Esophagus mucosa (tissue), 1 donor: ENCODE data around the gene EPB42. TPM values are rescaled to one million over a fixed set of nuclear protein-coding genes. Genes with fewer than 3 reads are reported as not detected.

Experiments
- ATAC-seq: fragments of 200-7000 bp; cut with Tn5 transposase; one replicate; pipeline ENCODE4 v1.9.1; 2020
- total RNA-seq: library from RNA; stranded (reverse); gene quantifications from one replicate; pipeline ENCODE4 v1.2.4, GENCODE V29; 2023
- donor health status: DM: yes; HTN: yes; CAD: no.

The EPB42 gene
- not detected for total RNA-seq

DNA sequence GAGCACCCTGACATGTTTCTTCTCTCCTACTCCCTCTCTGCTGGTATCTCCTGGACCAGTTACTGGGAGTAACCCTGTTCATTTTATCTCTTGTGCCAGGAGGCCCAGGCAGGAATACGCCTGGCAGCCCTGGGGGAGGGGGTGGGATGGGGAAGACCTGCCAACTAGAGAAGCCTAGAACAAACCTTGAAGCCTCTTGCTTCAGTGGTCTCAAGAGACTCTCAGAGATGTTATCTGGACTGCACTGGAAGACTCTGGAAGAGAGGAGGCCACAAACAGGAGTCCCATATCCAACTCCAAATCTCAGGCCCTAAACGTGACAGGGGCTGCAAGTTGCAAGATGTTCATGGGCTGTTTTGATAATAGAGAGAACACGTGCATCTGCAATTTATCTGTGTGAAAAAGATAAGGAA, at the start of gene EPB42:
Gene EPB42 (minus strand): TSS at position 28 of the 413 bp plus-strand sequence. CDS start 193 bp downstream, outside the sequence.
- no peak for ATAC-seq

DNA sequence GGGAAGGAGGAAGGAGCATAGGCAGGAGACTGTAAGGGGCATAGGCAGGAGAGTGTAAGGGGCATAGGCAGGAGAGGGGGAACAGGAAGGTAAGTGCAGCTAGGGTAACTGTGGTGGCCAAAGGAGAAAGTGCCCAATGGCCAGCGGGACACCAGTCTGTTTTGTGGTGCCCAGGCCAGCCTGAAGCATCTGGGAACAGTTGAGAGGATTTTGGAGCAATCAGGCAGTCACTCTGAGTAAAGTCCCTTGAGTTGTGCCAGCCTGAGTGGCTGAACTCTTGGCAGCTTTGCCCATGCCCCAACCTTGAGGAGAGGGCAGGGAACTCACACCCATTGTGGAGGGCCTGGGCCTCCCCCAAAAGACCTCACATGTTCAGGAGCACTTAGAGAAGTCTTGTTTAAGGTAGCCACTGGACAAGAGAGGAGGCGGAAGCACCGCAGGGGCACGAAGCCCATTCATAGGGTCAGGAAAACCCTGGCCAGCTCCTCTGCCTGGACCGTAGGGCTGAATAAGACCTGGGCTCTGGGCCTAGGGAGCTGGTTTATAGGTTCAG, 49.4 kb upstream of the EPB42 start:
- no peak for ATAC-seq

DNA sequence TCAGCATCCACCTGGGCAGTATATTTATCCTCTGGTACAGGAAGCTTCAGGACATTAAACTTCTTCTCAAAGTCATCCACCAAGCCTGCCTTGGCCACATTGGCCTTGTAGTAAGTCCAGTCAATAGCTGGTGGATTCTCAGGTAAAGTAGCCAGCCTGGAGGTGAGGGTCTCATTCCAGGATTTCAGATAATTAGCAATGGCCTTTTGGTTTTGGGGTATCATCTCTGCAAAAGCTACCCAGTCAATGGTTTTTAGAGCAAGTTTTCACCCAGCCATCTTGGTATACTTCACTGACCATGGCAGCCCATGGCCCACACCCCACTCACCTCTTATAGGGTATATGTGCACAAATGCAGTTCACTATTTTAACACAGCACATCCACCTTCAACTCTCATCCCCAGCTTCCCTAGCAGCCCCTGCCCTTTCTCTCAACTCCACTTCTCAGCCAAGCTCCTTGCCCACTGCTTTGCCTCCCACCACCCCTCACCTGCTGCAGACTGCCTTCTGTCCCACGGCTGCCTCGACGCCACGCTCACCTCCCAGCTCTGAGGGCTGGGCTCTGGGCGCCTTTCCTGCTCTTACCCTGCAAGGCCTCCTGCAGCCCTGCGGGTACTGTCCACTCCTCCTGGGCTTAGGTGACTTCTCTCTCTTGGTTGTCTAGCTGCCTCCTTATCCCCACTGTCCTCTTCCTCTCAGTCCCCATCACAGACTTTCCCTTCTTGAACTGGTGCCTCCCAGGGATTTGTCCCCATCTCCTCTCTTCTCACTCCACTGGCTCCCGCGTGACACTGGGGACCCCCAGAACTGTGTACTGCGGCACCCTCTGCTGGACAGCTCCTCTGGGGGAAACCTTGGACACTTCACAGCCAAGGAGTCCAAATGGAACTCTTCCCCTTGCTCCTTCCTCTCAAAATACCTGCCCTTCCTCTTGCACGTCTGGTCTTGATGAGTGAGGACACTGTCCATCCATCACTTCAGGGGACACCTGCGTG, 47.6 kb upstream of the EPB42 start:
- ATAC-seq = no peak

DNA sequence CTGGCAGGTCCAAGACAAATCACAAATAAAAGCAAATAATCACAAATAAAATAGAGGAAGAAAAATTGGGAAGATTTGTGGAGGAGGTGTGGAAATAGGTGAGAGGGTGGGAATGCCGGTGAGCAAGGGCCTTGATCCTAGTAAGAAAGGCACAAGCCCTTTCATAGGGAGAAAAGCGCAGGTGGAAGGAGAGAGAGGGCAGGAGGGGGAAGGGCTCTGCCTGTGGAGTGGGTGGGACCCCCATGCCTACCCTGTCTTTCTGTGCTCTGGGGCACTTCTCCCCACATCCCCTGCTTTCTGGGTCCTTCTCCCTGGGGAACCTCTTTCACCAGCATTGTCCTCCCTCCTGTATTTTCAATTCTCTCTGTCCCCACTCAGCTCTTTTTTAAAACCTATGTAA, 46.6 kb upstream of the EPB42 start:
- ATAC-seq = no peak

DNA sequence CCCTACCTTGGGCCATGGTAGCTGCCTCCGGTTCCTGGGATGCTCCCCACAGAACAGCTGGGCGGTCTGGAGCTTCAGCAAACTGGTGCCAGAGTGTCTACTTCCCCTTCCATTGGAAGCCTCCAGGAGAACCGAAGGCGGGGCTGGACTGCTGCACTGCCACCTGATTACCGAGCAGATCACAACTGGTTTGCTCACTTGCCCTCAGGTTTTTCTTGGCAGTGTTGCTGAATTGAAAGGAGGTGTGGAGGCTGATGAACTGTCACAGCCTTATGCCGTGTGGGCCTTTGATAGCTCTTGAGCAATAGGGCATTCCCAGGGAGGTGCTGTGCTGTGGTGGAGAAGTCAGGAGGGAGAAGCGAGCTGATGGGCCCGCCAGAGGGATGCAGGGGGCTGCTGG, 46.0 kb upstream of the EPB42 start, which contains the start of gene TGM5:
Gene TGM5 (minus strand): TSS at position 95 of the 400 bp plus-strand sequence. CDS start 79 bp downstream, at position 16.
- ATAC-seq = peak; percentile 92

DNA sequence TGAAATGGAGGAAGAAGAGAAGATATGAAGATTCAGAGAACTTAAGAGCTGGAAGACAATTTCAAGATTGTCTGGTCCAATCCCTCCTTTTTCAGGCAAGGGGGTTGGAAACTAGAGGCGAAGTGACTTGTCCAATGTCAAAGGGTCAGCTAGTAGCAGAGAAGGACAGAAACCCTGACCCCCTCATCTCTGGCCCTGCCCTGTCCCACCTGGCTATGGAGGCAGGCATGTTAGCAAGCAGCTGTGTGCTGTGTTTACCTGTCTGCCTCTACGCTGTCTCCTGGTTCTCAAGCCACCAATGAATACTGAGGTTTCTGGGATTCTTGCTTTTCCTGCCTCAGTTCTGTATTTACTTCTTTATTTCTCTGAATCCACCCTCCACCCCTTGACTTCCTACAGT, 45.6 kb upstream of the EPB42 start:
- ATAC-seq = peak; percentile 3

DNA sequence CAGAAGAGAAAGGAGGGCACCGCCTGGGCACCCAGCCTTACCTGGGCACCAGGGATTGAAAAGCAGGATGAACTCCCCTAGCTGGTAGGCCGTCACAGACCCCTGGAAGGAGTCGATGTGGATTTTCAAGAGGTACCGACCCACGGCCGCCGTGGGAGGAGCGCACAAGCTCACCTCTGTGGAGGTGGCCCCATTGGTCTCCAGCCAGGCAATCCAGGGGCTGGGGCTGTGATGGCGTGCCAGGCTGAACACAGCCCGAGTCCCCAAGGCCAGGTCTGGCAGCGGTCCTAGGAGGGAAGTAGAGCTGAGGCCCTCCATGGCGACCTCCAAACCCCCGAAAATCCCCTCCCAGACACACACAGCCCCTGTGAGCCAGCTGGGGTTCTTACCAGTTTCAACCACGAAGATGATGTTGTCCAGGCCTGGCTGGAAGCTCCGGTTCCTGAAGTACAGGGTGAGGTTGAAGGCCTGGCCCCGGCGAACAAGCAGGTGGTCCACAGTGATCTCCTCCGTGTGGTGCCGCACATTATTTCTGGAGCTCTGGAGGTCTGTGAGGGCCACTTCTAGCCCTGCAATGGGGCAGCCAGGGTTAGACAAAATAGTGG, 39.3 kb upstream of the EPB42 start:
- ATAC-seq = peak; percentile 12

DNA sequence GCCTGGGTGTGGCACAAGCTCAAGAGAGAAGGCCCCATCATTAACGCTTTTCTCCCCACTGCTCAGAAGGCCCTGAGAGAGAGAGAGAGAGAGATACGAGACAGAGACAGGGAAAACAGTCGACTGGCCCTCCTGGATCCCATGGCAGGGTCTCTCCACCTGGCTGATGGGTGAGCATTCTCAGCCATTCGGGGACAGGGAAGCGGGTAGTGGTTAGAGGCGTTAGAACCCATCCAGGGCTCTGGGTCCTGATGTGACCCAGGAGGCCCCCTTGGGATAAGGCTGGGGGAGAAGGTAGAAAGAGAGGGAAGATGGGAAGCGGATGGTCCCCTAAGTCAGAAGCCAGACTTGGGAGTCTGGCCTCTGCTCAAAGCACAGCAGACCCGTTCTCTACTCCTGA, 38.0 kb upstream of the EPB42 start:
- no peak for ATAC-seq

DNA sequence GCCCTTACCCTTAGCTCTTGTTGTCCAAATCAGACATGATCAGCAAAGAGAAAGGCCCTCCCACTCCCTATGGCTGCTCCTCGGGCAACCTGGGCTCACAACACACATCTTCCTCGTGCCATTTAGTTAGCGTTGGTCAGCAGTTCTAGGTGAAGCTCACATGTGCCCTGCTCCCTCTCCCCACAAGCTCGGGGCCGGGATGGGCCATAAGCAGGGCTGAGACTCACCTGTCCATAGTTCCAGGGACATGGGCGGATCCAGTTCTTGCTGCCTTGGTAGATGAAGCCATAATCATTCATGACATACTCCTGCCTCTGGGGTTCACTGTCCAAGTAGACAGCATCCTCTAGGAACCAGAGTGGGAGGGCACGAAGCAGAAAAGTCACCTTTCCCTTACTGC, 35.5 kb upstream of the EPB42 start:
- no peak for ATAC-seq

DNA sequence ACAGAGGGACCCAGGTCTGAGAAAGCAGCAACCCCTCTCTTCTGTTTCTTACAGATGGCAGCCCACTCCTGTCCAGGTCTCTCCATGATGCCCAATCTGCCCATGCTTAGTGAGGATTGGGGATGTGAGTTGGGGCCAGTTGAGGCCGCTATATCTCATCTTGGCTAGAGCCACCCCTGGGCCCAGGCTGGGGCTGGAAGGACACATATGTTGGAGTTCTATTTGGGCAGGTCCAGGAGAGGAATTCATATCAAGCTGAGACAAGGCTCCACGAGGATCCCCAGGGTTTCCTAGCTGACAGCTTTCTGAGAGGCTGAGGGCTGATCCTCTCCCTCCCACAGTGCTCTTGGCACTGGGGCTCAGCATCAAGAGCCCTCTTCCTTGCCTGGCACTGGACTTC, 34.6 kb upstream of the EPB42 start:
- ATAC-seq = no peak

DNA sequence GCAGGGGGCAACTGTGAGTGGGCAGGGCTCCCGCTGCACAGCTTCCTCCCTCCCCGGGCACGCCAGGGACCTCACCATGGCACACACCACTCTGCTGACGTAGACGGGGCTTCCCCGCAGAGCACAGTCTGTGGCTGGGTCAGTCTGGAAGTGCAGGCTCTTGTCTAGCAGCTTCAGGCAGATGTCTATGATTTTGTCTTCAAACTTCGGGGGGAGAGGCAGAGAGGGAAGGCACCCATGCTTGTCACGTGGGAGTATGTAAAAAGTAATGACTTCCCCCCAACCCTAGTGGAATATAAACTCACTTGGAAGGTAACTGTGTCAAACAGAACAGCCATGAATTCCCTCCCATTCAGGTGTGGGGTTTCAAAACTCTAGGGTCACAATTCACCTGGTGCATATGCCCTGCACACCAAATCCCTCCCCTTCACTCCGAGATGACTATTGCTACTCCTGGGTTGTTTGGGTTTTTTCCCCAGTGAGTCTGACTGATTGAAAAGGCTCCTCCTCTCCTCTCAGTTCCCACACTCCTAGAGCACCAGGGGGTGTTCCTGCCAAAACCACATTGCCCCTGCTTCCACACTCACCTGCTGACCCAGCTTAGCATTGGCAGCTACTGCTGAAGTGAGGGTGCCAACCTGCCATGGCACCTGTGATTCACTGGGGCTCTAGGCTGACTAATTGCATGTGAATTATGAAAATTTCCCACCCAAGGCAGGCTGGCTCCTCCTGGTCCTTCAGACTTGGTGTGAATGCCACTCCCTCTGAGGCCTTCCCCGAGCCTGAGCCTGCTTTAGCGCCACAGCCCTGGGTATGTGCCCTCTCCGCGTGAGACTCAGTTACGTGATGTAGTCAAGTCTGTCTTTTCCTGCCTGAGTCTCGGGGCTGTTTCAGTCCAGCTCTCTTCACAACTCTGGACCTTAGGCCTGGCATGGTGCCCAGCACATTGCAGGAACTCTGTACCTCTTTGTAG, 32.9 kb upstream of the EPB42 start:
- peak; percentile 83 for ATAC-seq

DNA sequence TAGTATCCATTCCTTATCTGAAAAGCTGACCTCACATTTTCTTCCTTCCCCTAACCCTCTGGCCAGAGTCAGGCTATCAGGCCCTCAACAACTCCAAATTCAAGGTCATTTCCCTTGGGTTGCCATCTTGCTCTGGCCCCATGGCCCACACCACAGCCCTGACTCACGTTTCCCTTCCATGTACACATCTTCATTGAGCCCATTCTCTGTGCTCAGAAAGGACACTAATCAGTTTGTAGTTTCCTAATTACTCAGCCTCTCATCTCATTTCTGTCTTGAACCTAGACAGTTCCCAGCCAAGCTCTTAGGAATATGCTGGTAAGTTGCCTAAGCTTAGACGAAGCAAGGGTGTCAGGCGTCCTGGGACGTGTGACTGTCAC, 31.0 kb upstream of the EPB42 start:
- no peak for ATAC-seq

DNA sequence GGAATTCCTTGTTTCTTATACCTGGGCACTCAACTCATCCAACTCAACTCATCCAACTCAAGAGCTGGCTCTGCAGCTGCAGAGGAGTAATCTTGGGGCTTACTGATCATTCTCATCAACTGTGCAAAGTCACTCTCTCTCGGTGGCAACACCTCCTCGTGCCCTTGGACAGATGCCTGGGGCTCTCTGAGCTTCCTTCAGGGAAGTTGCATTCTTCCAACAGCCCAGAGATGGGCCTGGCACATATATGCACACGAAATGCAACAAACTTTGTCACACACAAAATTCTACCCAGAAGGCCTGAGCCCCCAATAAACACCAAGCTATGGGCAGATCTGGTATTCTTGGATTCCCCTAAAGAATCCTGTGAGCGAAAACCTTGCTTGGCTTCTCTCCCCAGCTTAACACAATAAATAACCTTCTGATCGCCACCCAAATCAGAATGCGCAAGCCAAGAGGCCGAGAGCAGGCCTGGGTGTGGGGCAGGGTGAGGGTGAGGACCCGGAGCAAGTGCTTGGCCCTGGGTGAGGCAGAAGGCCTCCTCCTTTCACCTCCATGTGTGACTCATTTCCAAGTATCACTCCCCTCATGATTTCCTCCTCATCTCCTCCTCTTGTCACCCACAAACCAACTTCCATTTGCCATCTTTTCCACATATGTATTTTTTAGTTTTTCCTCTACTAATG, 30.5 kb upstream of the EPB42 start:
- ATAC-seq = peak; percentile 9

DNA sequence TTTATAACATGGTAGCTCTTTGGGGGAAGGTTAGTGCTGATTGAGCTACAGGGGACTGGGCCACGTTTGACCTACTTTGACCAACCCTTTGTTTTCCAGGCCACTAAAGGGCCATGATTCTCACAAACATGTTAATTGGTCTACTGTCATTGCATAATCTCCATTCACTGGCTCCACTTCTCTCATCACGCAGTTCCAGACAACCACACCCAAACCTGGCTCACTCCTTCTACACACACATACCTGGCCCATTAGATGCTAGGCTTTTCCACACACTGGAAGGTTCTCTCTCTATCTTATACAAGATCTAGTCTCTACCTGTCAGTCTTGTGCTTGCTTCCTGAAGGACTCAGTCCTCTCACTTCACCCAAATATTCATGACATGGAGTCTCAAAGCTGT, 30.0 kb upstream of the EPB42 start:
- peak; percentile 75 for ATAC-seq

DNA sequence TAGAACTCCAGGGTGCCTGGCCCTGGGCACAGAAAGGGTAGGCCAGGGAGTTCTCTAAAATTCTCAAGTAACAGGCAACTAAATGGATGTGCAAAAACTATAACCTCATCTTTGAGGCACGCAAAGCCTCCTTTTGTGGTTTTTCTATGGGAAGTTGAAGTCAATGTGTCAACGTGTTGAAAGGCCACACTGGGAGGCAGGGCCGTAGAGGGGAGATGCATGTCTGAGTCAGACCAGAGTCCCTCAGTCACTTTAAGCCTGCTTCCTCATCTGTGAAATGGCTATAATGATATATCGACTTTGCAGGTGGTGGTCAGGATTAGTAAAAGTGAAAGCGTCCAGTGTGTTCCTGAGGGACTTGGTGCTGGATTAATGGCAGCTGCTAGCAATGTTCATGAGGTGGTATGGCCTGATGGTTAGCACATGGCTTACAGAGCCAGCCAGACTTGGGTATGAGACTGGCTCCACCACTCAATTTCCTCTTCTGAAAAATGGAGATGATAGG, 28.9 kb upstream of the EPB42 start:
- ATAC-seq = no peak

DNA sequence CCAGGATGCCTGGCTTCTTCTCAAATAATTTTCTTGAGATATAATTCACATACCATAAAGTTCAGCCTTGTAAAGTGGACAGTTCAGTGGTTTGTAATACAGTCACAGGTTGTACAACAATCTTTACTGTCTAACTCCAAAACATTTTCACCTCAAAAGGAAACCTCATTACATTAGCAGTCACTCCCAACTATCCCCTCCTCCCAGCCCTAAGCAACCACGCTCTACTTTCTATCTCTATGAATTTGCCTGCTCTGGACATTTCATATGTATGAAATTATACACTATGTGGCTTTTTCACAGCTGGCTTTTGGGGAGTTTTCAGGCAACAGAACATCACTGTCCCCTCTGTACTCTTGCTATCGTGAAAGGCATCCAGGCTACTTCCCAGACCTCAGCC, 28.4 kb upstream of the EPB42 start:
- no peak for ATAC-seq

DNA sequence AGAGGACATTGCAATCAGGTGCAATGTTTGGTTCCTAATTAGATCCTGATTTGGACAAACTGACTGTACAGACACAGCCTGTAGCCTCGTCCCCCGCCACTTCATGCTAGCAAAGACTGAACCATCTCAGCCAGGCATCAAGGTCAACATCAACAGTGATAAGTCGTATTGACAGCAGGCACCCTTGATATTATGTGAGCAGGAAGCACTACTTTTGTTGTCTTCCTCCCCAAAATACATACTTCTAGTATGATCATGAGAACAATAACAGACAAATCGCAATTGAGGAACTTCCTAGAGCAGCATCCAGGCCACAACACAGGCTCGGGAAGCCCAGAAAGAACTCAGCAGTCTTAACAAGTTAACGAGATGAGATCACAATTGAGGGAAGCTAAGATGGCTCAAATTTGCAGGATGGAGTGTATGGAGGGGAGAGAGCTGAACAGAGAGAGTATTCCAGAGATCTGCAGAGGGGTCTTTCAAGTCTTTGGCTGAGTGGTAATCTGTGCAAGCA, 25.5 kb upstream of the EPB42 start:
- no peak for ATAC-seq

DNA sequence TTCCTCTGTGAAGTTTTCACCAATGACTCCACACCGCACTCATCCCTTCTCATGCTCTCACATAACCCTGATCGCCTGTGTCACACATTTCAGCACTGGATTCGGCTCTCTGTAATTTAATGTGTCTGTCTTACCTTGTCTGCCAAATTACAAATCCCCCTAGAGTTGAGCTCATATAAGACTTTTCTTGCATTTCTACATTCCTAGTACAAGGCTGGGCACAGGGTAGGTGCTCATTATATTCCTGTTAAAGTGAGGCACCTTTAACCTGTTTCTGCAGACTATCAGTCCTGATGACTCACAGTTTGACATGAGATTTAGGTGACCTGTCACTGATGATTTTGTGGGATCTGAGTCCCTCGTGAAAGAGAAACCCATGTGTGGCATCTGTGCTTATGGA, 23.3 kb upstream of the EPB42 start:
- ATAC-seq = peak; percentile 81

DNA sequence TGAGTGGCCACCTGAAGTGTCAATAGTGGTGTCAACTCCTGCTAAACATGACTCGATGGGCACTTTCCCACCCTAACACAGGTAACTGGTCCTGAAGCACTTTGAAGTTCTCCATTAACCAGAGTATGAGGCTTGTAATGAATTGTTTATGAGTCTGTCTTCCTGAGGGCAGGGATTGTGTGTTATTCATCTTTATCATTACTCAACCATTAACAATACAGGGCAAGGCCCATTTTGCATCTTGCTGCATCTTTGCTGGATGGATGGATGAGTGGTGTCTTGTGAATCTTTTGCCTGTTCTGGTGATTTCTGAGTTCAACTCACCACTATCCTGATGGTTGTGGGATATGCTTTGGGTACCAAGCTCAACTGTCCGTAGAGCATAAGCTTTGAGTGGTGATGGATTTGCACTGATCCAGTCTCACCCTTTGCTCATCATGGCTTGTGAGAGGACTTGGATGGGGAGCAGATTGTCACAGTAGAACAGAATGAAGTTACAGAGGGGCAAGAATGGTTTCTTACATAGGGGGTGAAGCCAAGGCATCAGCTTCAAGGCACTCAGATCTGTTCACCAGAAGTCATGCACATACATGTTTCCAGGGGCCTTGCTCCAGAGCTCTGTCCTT, 22.3 kb upstream of the EPB42 start:
- no peak for ATAC-seq

DNA sequence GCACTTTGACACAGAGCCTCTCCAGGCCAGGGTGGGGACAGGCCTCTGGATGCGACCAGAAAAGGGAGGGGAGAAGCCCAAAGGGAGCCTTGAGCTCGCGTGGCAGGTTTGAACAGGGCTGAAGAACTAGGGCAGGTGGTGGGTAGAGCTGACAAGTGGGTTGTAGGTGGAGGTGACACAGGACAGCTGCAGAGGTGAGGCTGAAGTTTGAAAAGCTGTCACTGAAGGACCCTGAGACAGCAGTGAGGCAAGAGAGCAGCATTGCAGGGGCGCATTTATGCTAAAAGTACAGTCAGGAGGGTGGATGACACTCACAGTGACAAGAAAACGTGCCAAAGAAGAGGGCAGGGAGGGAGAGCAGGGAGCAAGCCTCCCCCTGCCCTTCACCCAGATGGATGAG, 21.8 kb upstream of the EPB42 start:
- ATAC-seq = no peak

DNA sequence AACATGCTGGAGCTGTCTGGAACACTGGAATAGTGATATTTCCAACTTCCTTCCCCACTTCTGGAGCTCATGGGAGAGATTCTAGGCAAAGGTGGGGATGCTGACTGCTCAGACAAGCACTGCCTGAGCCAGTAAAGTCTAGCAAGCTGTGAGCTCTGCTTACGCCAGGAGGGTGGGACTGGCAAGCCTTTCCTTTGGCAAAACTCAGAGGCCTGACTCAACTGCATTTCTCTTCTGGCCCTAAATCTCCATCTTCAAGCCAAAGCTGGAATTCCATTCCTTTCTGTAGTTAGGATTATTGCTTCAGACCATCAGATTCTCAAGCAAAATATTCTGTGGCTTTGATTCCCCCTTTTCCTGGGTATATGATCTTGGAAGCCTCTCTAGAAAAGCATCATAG, 20.3 kb upstream of the EPB42 start:
- no peak for ATAC-seq
